Liver (tissue), 9 donors: Measurements from ENCODE around the gene SETD7. TPM values are rescaled to one million over a fixed set of nuclear protein-coding genes. Genes with fewer than 3 reads are reported as not detected.

Source experiments
- DNase-seq: peaks from one replicate; pipeline ENCODE4 v3.0.0-alpha.2; 2017; ENCODE audit warnings: low spot score
- H3K27ac ChIP-seq, 2 donors: one replicate each; pipeline ENCODE4 v1.7.0; 2013; ENCODE audit warnings: inconsistent platforms in 2 of 2, low read length in 2 of 2, control low read depth in 1 of 2, low read depth in 1 of 2, mild to moderate bottlenecking in 1 of 2
- H3K27me3 ChIP-seq, 4 donors: one replicate each; pipeline versions ENCODE4 v1.6.1 to v1.7.0; 2013; ENCODE audit warnings: low read length in 3 of 4, inconsistent platforms in 1 of 4, mild to moderate bottlenecking in 1 of 4, moderate library complexity in 1 of 4; ENCODE audit not compliant: control insufficient read depth in 4 of 4, insufficient read depth in 4 of 4
- H3K36me3 ChIP-seq, 4 donors: one replicate each; pipeline versions ENCODE4 v1.6.1 to v1.7.0; 2013; ENCODE audit warnings: low read length in 3 of 4, mild to moderate bottlenecking in 3 of 4, low read depth in 1 of 4, moderate library complexity in 1 of 4; ENCODE audit not compliant: control insufficient read depth in 4 of 4, insufficient read depth in 3 of 4
- H3K4me1 ChIP-seq, 4 donors: one replicate each; pipeline versions ENCODE4 v1.6.1 to v1.7.0; 2013; ENCODE audit warnings: low read length in 3 of 4, mild to moderate bottlenecking in 3 of 4, moderate library complexity in 1 of 4; ENCODE audit not compliant: control insufficient read depth in 4 of 4, insufficient read depth in 4 of 4
- H3K4me3 ChIP-seq, 3 donors: one replicate each; pipeline versions ENCODE4 v1.6.1 to v1.7.0; 2013; ENCODE audit warnings: low read length in 3 of 3, control low read depth in 1 of 3, low read depth in 1 of 3, mild to moderate bottlenecking in 1 of 3
- H3K9ac ChIP-seq, 2 donors: one replicate each; pipeline ENCODE4 v1.7.0; 2013; ENCODE audit warnings: low read length in 2 of 2, mild to moderate bottlenecking in 2 of 2, moderate library complexity in 2 of 2, control low read depth in 1 of 2, low read depth in 1 of 2
- H3K9me3 ChIP-seq, 4 donors: one replicate each; pipeline versions ENCODE4 v1.6.1 to v1.7.0; 2013; ENCODE audit warnings: low read length in 3 of 4; ENCODE audit not compliant: control insufficient read depth in 4 of 4
- EGR1 ChIP-seq, 2 donors: IDR thresholded peaks; 2 replicates each; pipeline ENCODE4 v1.6.1; 2016 to 2018; ENCODE audit warnings: antibody characterized with exemption in 2 of 2, low read depth in 2 of 2
- FOXA1 ChIP-seq: IDR thresholded peaks from 2 replicates; pipeline ENCODE4 v1.6.1; 2016; ENCODE audit warnings: antibody characterized with exemption
- FOXA2 ChIP-seq: IDR thresholded peaks from 2 replicates; pipeline ENCODE4 v1.6.1; 2016; ENCODE audit warnings: antibody characterized with exemption
- HNF4A ChIP-seq, 2 donors: conservative IDR thresholded peaks; 2 replicates each; pipeline ENCODE4 v1.6.1; 2016; ENCODE audit warnings: antibody characterized with exemption in 2 of 2, mild to moderate bottlenecking in 2 of 2
- HNF4G ChIP-seq: IDR thresholded peaks from 2 replicates; pipeline ENCODE4 v1.6.1; 2016; ENCODE audit warnings: antibody characterized with exemption
- JUND ChIP-seq, 2 donors: IDR thresholded peaks; 2 replicates each; pipeline ENCODE4 v1.6.1; 2016; ENCODE audit warnings: antibody characterized with exemption in 2 of 2
- NR2F2 ChIP-seq: IDR thresholded peaks from 2 replicates; pipeline ENCODE4 v1.6.1; 2016; ENCODE audit warnings: antibody characterized with exemption
- RAD21 ChIP-seq, 2 donors: IDR thresholded peaks; 2 replicates each; pipeline ENCODE4 v1.6.1; 2016; ENCODE audit warnings: antibody characterized with exemption in 2 of 2, mild to moderate bottlenecking in 2 of 2
- YY1 ChIP-seq: IDR thresholded peaks from 2 replicates; pipeline ENCODE4 v1.6.1; 2016; ENCODE audit warnings: antibody characterized with exemption, mild to moderate bottlenecking
- WGBS: extraction: QIAGEN DNeasy Blood & Tissue Kit; methylation state at CpG from one replicate; pipeline ENCODE4 v1.1.7; 2013; 5-methylcytosine and 5-hydroxymethylcytosine counted together
- polyA plus RNA-seq, 2 donors: library from polyadenylated mRNA; stranded (reverse) in 1 of 2; unstranded in 1 of 2; fragments of 200-250 nt in 1 of 2; fragments of >200 nt in 1 of 2; fragmentation: Nextera tagmentation in 1 of 2; extraction: Ambion mirVana in 1 of 2; gene quantifications; one replicate each; pipeline versions ENCODE4 v1.2.1 to v1.2.3, GENCODE V29; 2013 to 2015
- total RNA-seq, 2 donors: library from RNA; depleted of rRNA; stranded (reverse); fragments of >200 nt; gene quantifications; one replicate each; pipeline ENCODE4 v1.2.3, GENCODE V29; 2014
- TF ChIP-seq, protein P1 (sequence below): fragments of 150-350 bp; IDR thresholded peaks from 2 replicates; pipeline ENCODE4 v1.5.1; 2017; ENCODE audit warnings: improper control_type of control experiment, low read depth, low read length; ENCODE audit not compliant: missing input control
- TF ChIP-seq, protein P2 (sequence below): IDR thresholded peaks from 2 replicates; pipeline ENCODE4 v1.6.1; 2016; ENCODE audit warnings: antibody characterized with exemption
- TF ChIP-seq, protein P3 (sequence below): IDR thresholded peaks from 2 replicates; pipeline ENCODE4 v1.6.1; 2016; ENCODE audit warnings: antibody characterized with exemption
- TF ChIP-seq, protein P4 (sequence below): IDR thresholded peaks from 2 replicates; pipeline ENCODE4 v1.6.1; 2016; ENCODE audit warnings: antibody characterized with exemption
- TF ChIP-seq, protein P5 (sequence below): IDR thresholded peaks from 2 replicates; pipeline ENCODE4 v1.6.1; 2016; ENCODE audit warnings: antibody characterized with exemption, mild to moderate bottlenecking
- donor health status: healthy.
- donor health status: healthy.
- donor health status: healthy.
- donor health status: healthy.
- donor health status: healthy.

The SETD7 gene
- total and polyA plus RNA-seq, 4 donors, result 12.9 to 81.7 (median 18.0) TPM

DNA sequence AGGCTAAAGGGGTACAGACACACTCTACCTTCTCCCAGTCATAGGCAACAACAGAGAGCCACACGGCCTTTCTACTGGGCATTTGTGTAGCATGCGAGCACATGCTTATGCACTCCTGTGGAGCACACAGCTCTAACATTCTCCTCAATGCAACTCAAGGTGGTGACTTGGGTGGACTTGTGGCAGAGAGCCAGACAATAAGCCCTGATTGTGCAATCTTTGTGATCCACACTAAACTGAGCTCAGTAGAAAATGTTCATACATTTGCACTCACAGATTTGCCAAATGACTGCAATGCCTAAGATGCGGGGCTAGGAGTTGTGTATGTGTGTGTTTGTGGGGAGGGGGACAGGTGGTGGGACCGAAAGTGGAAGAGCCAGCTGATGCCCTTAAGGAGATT is 31.4 kb upstream of the SETD7 start:
- DNase-seq, result no peak
- WGBS, result 89% methylated on average over 4 of the region's 4 CpGs
- no peak overlapping the region for H3K27ac ChIP-seq
- H3K4me1 ChIP-seq, result no peaks in the 10 kb centered on the region
- no peaks in the 10 kb centered on the region for H3K9me3 ChIP-seq
- H3K36me3 ChIP-seq, result no peaks in the 10 kb centered on the region
- TF ChIP-seq, protein P1, sequence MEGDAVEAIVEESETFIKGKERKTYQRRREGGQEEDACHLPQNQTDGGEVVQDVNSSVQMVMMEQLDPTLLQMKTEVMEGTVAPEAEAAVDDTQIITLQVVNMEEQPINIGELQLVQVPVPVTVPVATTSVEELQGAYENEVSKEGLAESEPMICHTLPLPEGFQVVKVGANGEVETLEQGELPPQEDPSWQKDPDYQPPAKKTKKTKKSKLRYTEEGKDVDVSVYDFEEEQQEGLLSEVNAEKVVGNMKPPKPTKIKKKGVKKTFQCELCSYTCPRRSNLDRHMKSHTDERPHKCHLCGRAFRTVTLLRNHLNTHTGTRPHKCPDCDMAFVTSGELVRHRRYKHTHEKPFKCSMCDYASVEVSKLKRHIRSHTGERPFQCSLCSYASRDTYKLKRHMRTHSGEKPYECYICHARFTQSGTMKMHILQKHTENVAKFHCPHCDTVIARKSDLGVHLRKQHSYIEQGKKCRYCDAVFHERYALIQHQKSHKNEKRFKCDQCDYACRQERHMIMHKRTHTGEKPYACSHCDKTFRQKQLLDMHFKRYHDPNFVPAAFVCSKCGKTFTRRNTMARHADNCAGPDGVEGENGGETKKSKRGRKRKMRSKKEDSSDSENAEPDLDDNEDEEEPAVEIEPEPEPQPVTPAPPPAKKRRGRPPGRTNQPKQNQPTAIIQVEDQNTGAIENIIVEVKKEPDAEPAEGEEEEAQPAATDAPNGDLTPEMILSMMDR, result no peak
- TF ChIP-seq, protein P2, sequence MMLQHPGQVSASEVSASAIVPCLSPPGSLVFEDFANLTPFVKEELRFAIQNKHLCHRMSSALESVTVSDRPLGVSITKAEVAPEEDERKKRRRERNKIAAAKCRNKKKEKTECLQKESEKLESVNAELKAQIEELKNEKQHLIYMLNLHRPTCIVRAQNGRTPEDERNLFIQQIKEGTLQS, result no peak
- no peak for TF ChIP-seq FOXA1
- TF ChIP-seq, protein P3, sequence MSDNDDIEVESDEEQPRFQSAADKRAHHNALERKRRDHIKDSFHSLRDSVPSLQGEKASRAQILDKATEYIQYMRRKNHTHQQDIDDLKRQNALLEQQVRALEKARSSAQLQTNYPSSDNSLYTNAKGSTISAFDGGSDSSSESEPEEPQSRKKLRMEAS, result no peak
- no peak for TF ChIP-seq HNF4G
- no peak for TF ChIP-seq RAD21 (IDR thresholded peaks at IDR 0.05)
- no peak for TF ChIP-seq YY1
- H3K4me3 ChIP-seq, result no peak overlapping the region
- no peak overlapping the region for H3K9ac ChIP-seq
- H3K27me3 ChIP-seq, result no peaks in the 10 kb centered on the region

DNA sequence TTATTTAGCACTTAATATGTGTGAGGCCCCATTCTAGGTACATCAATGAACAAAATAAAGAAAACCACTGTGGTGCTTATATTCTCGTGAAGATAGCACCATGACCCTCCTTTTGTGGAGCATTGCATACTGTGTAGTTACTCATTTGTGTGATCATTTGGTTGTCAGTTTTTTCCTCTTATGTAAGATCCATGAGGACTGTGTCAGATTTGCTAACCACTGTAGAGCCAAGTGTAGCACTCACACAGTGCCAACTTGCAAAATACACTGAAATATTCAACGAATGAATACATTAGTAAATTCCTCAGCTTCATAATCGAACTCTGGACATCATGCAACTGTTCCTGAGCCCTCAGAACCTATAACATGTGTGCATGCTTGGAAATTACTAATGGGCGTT is 29.5 kb upstream of the SETD7 start:
- WGBS, result 82% methylated on average over 4 of the region's 4 CpGs
- no peak for TF ChIP-seq FOXA2
- TF ChIP-seq HNF4A (conservative IDR thresholded peaks at IDR 0.05), result no peak
- TF ChIP-seq YY1, result no peak
- TF ChIP-seq, protein P4, sequence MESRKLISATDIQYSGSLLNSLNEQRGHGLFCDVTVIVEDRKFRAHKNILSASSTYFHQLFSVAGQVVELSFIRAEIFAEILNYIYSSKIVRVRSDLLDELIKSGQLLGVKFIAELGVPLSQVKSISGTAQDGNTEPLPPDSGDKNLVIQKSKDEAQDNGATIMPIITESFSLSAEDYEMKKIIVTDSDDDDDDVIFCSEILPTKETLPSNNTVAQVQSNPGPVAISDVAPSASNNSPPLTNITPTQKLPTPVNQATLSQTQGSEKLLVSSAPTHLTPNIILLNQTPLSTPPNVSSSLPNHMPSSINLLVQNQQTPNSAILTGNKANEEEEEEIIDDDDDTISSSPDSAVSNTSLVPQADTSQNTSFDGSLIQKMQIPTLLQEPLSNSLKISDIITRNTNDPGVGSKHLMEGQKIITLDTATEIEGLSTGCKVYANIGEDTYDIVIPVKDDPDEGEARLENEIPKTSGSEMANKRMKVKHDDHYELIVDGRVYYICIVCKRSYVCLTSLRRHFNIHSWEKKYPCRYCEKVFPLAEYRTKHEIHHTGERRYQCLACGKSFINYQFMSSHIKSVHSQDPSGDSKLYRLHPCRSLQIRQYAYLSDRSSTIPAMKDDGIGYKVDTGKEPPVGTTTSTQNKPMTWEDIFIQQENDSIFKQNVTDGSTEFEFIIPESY, result no peak
- no peak for TF ChIP-seq HNF4G
- no peak for TF ChIP-seq NR2F2
- TF ChIP-seq, protein P5, sequence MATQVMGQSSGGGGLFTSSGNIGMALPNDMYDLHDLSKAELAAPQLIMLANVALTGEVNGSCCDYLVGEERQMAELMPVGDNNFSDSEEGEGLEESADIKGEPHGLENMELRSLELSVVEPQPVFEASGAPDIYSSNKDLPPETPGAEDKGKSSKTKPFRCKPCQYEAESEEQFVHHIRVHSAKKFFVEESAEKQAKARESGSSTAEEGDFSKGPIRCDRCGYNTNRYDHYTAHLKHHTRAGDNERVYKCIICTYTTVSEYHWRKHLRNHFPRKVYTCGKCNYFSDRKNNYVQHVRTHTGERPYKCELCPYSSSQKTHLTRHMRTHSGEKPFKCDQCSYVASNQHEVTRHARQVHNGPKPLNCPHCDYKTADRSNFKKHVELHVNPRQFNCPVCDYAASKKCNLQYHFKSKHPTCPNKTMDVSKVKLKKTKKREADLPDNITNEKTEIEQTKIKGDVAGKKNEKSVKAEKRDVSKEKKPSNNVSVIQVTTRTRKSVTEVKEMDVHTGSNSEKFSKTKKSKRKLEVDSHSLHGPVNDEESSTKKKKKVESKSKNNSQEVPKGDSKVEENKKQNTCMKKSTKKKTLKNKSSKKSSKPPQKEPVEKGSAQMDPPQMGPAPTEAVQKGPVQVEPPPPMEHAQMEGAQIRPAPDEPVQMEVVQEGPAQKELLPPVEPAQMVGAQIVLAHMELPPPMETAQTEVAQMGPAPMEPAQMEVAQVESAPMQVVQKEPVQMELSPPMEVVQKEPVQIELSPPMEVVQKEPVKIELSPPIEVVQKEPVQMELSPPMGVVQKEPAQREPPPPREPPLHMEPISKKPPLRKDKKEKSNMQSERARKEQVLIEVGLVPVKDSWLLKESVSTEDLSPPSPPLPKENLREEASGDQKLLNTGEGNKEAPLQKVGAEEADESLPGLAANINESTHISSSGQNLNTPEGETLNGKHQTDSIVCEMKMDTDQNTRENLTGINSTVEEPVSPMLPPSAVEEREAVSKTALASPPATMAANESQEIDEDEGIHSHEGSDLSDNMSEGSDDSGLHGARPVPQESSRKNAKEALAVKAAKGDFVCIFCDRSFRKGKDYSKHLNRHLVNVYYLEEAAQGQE, result no peak
- no peak for TF ChIP-seq FOXA1
- no peak for TF ChIP-seq EGR1 (IDR thresholded peaks at IDR 0.05; ENCODE audit: low read depth in 2 of 2)
- no peak for TF ChIP-seq JUND (IDR thresholded peaks at IDR 0.05)

More for the DNA sequence above, 29.5 kb upstream of the SETD7 start:
- Histone ChIP-seq H3K27me3 (no peaks in the 10 kb centered on the region), H3K9ac (no peak overlapping the region), H3K4me1 (no peaks in the 10 kb centered on the region), H3K4me3 (no peak overlapping the region), H3K9me3 (no peaks in the 10 kb centered on the region), H3K27ac (no peak overlapping the region), H3K36me3 (no peaks in the 10 kb centered on the region)
- DNase-seq, result no peak
